ENCODE measurements around the gene UHMK1.
"Not testable (repeated sequence)": the region's sequence is repeated elsewhere in the genome, so short reads cannot be mapped to it uniquely, and the experiment has no call there.

Gene UHMK1

DNA sequence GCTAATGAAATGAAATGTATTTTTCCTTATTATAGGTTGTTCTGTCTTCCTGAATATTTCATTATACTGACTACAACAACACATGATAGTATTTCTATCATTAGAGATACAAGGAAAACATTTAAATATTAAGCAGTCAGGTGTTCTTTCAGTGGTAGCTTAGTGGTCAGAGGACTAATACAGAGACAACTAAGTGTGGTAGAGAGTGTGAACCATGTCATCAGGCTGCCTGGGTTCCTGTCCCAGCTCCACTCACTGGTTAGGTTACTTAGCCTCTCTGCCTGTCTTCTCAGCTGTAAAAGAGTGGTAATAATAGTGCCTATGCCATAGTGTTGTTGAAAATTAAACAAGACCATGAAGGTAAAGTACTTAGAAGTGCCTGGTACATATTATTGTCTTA, 67.8 kb downstream of the UHMK1 start:
- DNase-seq (ENCODE audit: low read depth in 2 of 2): no peak

GRCh38 chr1:162566870-162567269, 69.3 kb downstream of the UHMK1 start:
- no peak for DNase-seq (ENCODE audit: low read depth in 2 of 2)

GRCh38 chr1:162568802-162569201, 71.2 kb downstream of the UHMK1 start:
- DNase-seq (ENCODE audit: low read depth in 2 of 2): no peak

- DNase-seq (ENCODE audit: low read depth in 2 of 2): no peak
Observed at GRCh38 chr1:162570718-162571117, 73.1 kb downstream of the UHMK1 start.

DNA sequence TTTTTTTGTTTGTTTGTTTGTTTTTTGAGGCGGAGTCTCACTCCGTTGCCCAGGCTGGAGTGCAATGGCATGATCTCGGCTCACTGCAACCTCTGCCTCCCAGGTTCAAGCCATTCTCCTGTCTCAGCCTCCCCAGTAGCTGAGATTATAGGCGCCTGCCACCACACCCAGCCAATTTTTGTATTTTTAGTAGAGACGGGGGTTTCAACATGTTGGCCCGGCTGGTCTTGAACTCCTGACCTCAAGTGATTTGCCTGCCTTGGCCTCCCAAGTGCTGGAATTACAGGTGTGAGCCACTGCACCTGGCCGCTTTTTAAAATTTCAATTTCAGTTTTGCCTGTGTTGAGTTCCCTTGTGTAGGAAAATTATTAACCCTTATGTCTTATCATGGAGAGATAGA, 73.5 kb downstream of the UHMK1 start:
- not testable (repeated sequence) for DNase-seq (ENCODE audit: low read depth in 2 of 2)

GRCh38 chr1:162571696-162572095, 74.1 kb downstream of the UHMK1 start:
- DNase-seq (ENCODE audit: low read depth in 2 of 2): no peak

- DNase-seq (ENCODE audit: low read depth in 2 of 2): no peak
Observed at GRCh38 chr1:162573136-162573535, 75.5 kb downstream of the UHMK1 start.

GRCh38 chr1:162578071-162578700, 80.6 kb downstream of the UHMK1 start:
- no peak for DNase-seq (ENCODE audit: low read depth in 2 of 2)

DNA sequence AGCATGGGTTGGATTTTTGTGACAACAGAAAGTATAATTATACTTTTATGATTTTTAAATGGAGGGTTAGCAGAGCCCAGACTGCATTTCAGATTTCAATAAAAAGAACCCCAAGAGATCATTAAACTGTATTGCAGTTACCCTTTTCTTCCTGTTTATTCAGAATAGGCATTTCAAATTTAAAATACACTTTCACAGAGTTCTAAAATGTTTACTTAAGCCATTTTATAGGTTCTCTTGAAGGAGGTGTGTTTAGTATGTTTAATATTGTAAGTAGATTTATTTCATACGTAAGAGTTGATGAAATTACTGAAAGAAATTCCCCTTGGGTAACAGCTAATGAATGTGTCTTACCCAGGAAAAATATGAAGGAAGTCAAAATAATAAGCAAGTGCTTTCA, 81.3 kb downstream of the UHMK1 start:
- no peak for DNase-seq (ENCODE audit: low read depth in 2 of 2)
